Measurements from ENCODE around the gene NFIA.

NFIA gene

GRCh38 chr1:61051719-61052394, 30.5 kb upstream of the NFIA start:
- Histone ChIP-seq H3K27ac (ENCODE audit: low read length) (no peak overlapping the region), H3K4me1 (ENCODE audit: control insufficient read depth, insufficient read depth, low read length) (peaks cover 3% of the 10 kb centered on the region; the same call in 1 of the 2 replicates), H3K27me3 (ENCODE audit: control insufficient read depth, insufficient read depth, low read length) (peaks cover 56% of the 10 kb centered on the region), H3K4me3 (ENCODE audit: low read length) (no peak overlapping the region), H3K36me3 (ENCODE audit: control insufficient read depth, insufficient read depth, low read length) (no peaks in the 10 kb centered on the region), H3K9me3 (ENCODE audit: control insufficient read depth, insufficient read depth, low read length) (no peaks in the 10 kb centered on the region)
- no peak for DNase-seq (ENCODE audit: low read depth, low spot score)
- no CpG with 5 or more reads among the region's 23 CpGs for WGBS (ENCODE audit: insufficient coverage, insufficient read length)

DNA sequence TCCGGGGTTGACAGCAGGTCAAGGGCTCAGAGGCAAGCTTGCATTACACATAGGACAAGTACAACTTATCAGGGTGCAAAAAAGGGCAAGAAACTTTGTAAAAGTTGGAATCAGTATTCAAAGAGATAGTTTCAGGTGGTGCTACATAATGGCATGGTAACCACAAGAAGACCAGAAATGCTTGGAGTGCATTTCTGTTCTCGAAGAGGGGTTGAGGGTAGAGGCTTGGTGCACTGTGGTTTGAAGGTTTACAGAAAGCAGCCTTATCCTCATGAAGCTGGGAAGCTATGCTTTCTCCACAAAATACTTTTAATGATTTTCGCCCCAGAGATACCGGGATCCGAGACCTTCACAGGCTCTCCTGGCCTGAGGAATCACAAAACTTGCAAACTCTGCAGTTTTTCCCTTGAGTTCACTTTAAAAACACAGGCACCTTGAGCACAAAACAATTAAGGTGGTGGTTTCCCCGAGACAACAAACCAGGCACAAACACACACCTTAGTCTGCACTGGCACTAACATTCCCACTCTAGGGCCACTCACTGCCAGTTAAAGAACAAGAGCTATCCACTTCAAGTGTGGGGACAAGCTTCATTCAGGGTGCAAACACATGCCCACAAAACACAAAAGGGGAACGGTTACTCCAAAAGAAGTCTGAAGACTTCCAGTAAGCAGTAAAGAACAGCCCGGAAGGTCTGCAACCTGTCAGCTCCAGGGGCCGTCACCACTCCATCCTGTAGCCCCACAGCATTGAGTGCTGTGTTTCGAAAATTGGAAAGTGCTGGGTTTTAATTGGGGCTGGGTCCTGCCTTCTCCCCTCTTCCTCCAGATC, 29.8 kb upstream of the NFIA start:
- DNase-seq (ENCODE audit: low read depth, low spot score): no peak
- no CpG with 5 or more reads among the region's 10 CpGs for WGBS (ENCODE audit: insufficient coverage, insufficient read length)
- H3K4me1 ChIP-seq (ENCODE audit: control insufficient read depth, insufficient read depth, low read length): peaks cover 3% of the 10 kb centered on the region; the same call in 1 of the 2 replicates
- H3K27me3 ChIP-seq (ENCODE audit: control insufficient read depth, insufficient read depth, low read length): peaks cover 60% of the 10 kb centered on the region
- no peak overlapping the region for H3K4me3 ChIP-seq (ENCODE audit: low read length)
- no peak overlapping the region for H3K27ac ChIP-seq (ENCODE audit: low read length)
- H3K36me3 ChIP-seq (ENCODE audit: control insufficient read depth, insufficient read depth, low read length): no peaks in the 10 kb centered on the region
- H3K9me3 ChIP-seq (ENCODE audit: control insufficient read depth, insufficient read depth, low read length): no peaks in the 10 kb centered on the region

DNA sequence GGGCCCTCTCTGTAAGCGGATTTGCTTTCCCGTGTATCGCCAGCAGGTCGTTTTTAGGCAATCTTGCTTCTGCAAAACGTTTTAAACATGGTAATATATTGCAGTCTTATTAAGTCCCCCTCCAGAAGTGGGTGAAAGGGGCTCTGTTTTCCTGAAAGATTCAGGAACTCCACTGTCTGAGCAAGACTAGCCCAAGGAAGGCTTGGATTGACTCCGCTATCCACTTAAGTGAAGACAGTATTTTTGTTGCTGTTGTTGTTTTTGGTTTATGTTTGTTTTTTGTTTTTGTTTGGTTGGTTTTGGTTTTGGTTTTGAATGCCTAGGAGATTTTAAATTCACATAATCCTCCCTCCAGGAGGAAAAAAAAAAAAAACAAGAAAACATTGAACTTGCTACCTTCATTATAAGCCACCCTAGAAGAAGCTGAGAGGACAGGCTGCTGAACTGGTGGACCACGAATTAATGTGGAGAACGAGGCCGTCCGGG, 29.1 kb upstream of the NFIA start:
- DNase-seq (ENCODE audit: low read depth, low spot score): no peak
- peak overlapping the region; percentile 14; the same call in 1 of the 2 replicates for H3K4me3 ChIP-seq (ENCODE audit: low read length)
- peaks cover 3% of the 10 kb centered on the region; the same call in 1 of the 2 replicates for H3K4me1 ChIP-seq (ENCODE audit: control insufficient read depth, insufficient read depth, low read length)
- H3K9me3 ChIP-seq (ENCODE audit: control insufficient read depth, insufficient read depth, low read length): no peaks in the 10 kb centered on the region
- WGBS (ENCODE audit: insufficient coverage, insufficient read length): no CpG with 5 or more reads among the region's 10 CpGs
- no peak overlapping the region for H3K27ac ChIP-seq (ENCODE audit: low read length)
- H3K36me3 ChIP-seq (ENCODE audit: control insufficient read depth, insufficient read depth, low read length): no peaks in the 10 kb centered on the region
- H3K27me3 ChIP-seq (ENCODE audit: control insufficient read depth, insufficient read depth, low read length): peaks cover 60% of the 10 kb centered on the region

- DNase-seq (ENCODE audit: low read depth, low spot score): no peak
- no peaks in the 10 kb centered on the region for H3K9me3 ChIP-seq (ENCODE audit: control insufficient read depth, insufficient read depth, low read length)
- peak overlapping the region; percentile 14; the same call in 1 of the 2 replicates for H3K4me3 ChIP-seq (ENCODE audit: low read length)
- H3K4me1 ChIP-seq (ENCODE audit: control insufficient read depth, insufficient read depth, low read length): peaks cover 3% of the 10 kb centered on the region; the same call in 1 of the 2 replicates
- WGBS (ENCODE audit: insufficient coverage, insufficient read length): no CpG with 5 or more reads among the region's 54 CpGs
- peaks cover 60% of the 10 kb centered on the region for H3K27me3 ChIP-seq (ENCODE audit: control insufficient read depth, insufficient read depth, low read length)
- no peaks in the 10 kb centered on the region for H3K36me3 ChIP-seq (ENCODE audit: control insufficient read depth, insufficient read depth, low read length)
- H3K27ac ChIP-seq (ENCODE audit: low read length): no peak overlapping the region
Observed at GRCh38 chr1:61053712-61054600, 28.4 kb upstream of the NFIA start.

DNA sequence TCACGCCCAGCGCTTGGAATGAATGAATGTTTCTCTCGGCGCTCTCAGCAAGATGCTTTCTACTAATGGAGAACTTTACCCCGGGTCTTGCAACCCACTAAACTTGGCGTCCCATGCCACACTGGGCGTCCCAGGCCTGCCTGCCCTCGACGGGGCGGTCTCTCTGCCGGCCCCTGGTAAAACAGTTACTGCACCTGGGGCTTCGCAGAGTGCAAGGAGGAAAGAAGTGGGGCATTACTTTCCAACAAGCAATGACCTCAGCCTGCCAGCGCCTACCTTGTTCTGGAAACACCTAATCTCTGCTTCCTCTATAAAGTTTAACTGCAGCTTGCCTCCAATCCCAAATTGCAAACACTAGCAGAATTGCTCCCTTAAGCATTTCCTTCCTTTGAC, 27.8 kb upstream of the NFIA start:
- Histone ChIP-seq H3K27me3 (ENCODE audit: control insufficient read depth, insufficient read depth, low read length) (peaks cover 60% of the 10 kb centered on the region), H3K36me3 (ENCODE audit: control insufficient read depth, insufficient read depth, low read length) (no peaks in the 10 kb centered on the region), H3K4me3 (ENCODE audit: low read length) (no peak overlapping the region), H3K27ac (ENCODE audit: low read length) (no peak overlapping the region), H3K4me1 (ENCODE audit: control insufficient read depth, insufficient read depth, low read length) (peaks cover 3% of the 10 kb centered on the region; the same call in 1 of the 2 replicates), H3K9me3 (ENCODE audit: control insufficient read depth, insufficient read depth, low read length) (no peaks in the 10 kb centered on the region)
- WGBS (ENCODE audit: insufficient coverage, insufficient read length): no CpG with 5 or more reads among the region's 13 CpGs
- DNase-seq (ENCODE audit: low read depth, low spot score): no peak

DNA sequence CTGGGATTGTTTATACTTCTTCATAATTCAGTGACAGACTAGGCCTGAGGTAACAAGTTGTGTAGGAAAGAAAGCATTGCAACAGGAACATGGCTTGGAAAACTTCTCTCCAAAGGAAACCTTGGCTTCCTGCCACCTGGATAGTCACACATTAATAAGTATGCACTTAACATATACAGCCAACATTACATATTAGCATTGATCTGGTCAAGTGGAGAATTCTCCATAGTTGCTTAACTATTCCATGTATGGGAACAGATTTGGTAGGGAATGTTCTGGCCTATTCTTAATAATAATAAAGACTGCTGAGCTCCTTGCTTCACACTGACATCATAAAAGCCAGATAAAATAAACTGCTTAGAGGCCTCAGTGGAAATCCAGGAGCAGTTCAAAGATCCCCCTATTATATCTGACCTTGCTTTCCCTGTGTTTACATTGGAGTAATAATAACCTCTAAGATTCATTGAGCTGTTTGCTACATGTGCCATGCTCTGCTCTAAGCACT, 27.2 kb upstream of the NFIA start:
- Histone ChIP-seq H3K36me3 (ENCODE audit: control insufficient read depth, insufficient read depth, low read length) (no peaks in the 10 kb centered on the region), H3K27ac (ENCODE audit: low read length) (no peak overlapping the region), H3K9me3 (ENCODE audit: control insufficient read depth, insufficient read depth, low read length) (no peaks in the 10 kb centered on the region), H3K27me3 (ENCODE audit: control insufficient read depth, insufficient read depth, low read length) (peaks cover 60% of the 10 kb centered on the region), H3K4me1 (ENCODE audit: control insufficient read depth, insufficient read depth, low read length) (peaks cover 3% of the 10 kb centered on the region; the same call in 1 of the 2 replicates), H3K4me3 (ENCODE audit: low read length) (no peak overlapping the region)
- DNase-seq (ENCODE audit: low read depth, low spot score): no peak

- Histone ChIP-seq H3K9me3 (ENCODE audit: control insufficient read depth, insufficient read depth, low read length) (no peaks in the 10 kb centered on the region), H3K27ac (ENCODE audit: low read length) (no peak overlapping the region), H3K4me3 (ENCODE audit: low read length) (no peak overlapping the region), H3K4me1 (ENCODE audit: control insufficient read depth, insufficient read depth, low read length) (peaks cover 3% of the 10 kb centered on the region; the same call in 1 of the 2 replicates), H3K27me3 (ENCODE audit: control insufficient read depth, insufficient read depth, low read length) (peaks cover 57% of the 10 kb centered on the region), H3K36me3 (ENCODE audit: control insufficient read depth, insufficient read depth, low read length) (no peaks in the 10 kb centered on the region)
- no CpG with 5 or more reads among the region's 2 CpGs for WGBS (ENCODE audit: insufficient coverage, insufficient read length)
- DNase-seq (ENCODE audit: low read depth, low spot score): no peak
Observed at GRCh38 chr1:61056196-61056572, 26.2 kb upstream of the NFIA start.

- Histone ChIP-seq H3K27me3 (ENCODE audit: control insufficient read depth, insufficient read depth, low read length) (peaks cover 52% of the 10 kb centered on the region), H3K9me3 (ENCODE audit: control insufficient read depth, insufficient read depth, low read length) (no peaks in the 10 kb centered on the region), H3K27ac (ENCODE audit: low read length) (no peak overlapping the region), H3K4me1 (ENCODE audit: control insufficient read depth, insufficient read depth, low read length) (peaks cover 3% of the 10 kb centered on the region; the same call in 1 of the 2 replicates), H3K4me3 (ENCODE audit: low read length) (peak overlapping the region; percentile 46; the same call in 1 of the 2 replicates), H3K36me3 (ENCODE audit: control insufficient read depth, insufficient read depth, low read length) (no peaks in the 10 kb centered on the region)
- no peak for DNase-seq (ENCODE audit: low read depth, low spot score)
- WGBS (ENCODE audit: insufficient coverage, insufficient read length): no CpG with 5 or more reads among the region's 50 CpGs
Observed at GRCh38 chr1:61056573-61057439, 25.6 kb upstream of the NFIA start.

- Histone ChIP-seq H3K9me3 (ENCODE audit: control insufficient read depth, insufficient read depth, low read length) (no peaks in the 10 kb centered on the region), H3K36me3 (ENCODE audit: control insufficient read depth, insufficient read depth, low read length) (no peaks in the 10 kb centered on the region), H3K4me3 (ENCODE audit: low read length) (no peak overlapping the region), H3K4me1 (ENCODE audit: control insufficient read depth, insufficient read depth, low read length) (peaks cover 2% of the 10 kb centered on the region; the same call in 1 of the 2 replicates), H3K27me3 (ENCODE audit: control insufficient read depth, insufficient read depth, low read length) (peaks cover 34% of the 10 kb centered on the region), H3K27ac (ENCODE audit: low read length) (no peak overlapping the region)
- DNase-seq (ENCODE audit: low read depth, low spot score): no peak
- WGBS (ENCODE audit: insufficient coverage, insufficient read length): no CpG with 5 or more reads among the region's 3 CpGs
Observed at GRCh38 chr1:61058483-61059245, 23.7 kb upstream of the NFIA start.
